Epithelial cell of esophagus (primary cell): ENCODE measurements around the gene SURF2.
A peak's percentile ranks its signal among the peaks of the same experiment; 100 is the strongest.

Experiments
- DNase-seq: peaks from one replicate; pipeline ENCODE4 v3.0.0; 2010; ENCODE audit warnings: low read depth
- H3K4me3 ChIP-seq: 2 replicates; pipeline ENCODE4 v1.5.1; 2011; ENCODE audit warnings: mild to moderate bottlenecking, low read length, control low read depth
- CTCF ChIP-seq: IDR thresholded peaks from 2 replicates; pipeline ENCODE4 v1.5.1; 2011; ENCODE audit warnings: low read depth, mild to moderate bottlenecking, low read length, control low read depth, inconsistent platforms; ENCODE audit not compliant: insufficient read depth; ENCODE audit errors: missing control alignments

SURF2 gene

DNA sequence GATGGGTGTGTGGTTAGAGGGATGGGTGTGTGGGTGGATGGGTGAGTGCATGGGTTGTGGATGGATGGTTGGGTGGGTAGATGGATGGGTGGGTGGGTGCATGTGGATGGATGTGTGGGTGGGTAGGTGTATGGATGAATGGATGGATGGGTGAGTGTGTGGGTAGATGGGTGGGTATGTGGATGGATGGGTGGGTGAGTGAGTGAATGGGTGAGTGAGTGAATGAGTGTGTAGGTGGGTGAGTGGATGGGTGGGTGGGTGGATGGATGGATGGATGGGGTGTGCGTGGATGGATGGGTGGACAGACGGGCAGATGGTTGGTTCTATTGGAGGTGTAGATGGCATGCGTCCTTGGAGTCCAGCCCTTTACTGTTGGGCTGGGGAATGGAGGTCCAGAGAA lies 37.0 kb downstream of the SURF2 start:
- H3K4me3 ChIP-seq, result no peak overlapping the region
- no peak for DNase-seq
- TF ChIP-seq CTCF, result no peak

DNA sequence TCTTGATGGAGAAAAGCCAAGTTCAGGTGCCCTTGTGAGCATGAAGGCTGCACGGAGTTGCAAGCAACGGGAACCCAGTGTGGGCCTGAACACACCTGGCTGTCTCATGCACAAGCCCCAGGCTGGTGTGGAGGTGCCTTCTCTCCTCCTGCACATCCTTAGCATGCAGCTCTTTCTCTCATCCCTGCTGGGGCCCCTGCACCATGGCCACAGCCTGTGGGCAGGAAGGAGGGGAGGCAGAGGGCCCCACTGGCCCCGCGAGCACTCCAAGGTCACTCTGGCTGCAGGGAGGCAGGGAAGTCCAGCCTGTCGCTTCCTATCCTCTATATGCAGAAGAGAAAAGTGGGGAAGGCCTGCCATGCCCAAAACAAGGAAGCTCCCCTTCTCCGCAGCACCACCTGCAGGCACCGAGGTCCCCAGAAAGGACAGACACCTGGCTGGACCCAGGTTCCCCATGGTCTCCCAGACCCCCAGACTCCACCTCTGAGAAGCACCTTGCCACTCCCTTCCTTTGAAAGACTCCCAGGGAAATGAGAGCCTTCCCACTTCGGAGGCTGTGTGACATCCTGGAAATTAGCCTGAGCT lies 38.4 kb downstream of the SURF2 start:
- no peak for DNase-seq
- TF ChIP-seq CTCF, result no peak
- H3K4me3 ChIP-seq, result no peak overlapping the region

- peak; percentile 17 for TF ChIP-seq CTCF
- DNase-seq, result peak; percentile 25
- H3K4me3 ChIP-seq, result no peak overlapping the region
These were observed 40.6 kb downstream of the SURF2 start for GRCh38 chr9:133396952-133397351.

GRCh38 chr9:133397370-133397769 lies 41.0 kb downstream of the SURF2 start:
- H3K4me3 ChIP-seq, result no peak overlapping the region
- DNase-seq, result no peak
- TF ChIP-seq CTCF, result no peak

DNA sequence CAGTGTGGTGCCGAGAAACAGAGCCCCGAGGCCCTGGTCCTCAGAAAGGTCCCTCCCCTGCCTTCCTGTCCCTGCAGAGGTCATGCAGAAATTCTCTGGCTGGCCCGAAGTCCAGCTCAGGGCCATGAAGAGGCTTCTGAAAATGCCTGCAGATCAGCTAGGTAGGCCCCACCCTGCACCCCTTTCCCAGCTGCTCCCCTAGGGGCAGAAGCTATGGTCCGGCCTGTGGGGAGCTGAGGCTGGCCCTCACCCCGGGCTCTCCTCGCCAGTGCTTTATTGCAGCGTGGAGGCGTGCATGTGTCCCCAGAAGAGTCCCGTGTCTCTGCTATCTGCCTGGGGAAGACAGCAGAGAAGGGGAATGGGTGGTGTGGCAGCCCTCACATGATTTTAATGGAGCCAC lies 41.5 kb downstream of the SURF2 start:
- DNase-seq, result no peak
- H3K4me3 ChIP-seq, result no peak overlapping the region
- TF ChIP-seq CTCF, result no peak

- TF ChIP-seq CTCF, result no peak
- no peak for DNase-seq
These were observed 43.9 kb downstream of the SURF2 start for GRCh38 chr9:133400292-133400691.

GRCh38 chr9:133401588-133401987 lies 45.2 kb downstream of the SURF2 start:
- TF ChIP-seq CTCF, result no peak
- no peak overlapping the region for H3K4me3 ChIP-seq
- DNase-seq, result no peak

More at GRCh38 chr9:133400292-133400691, 43.9 kb downstream of the SURF2 start:
- H3K4me3 ChIP-seq, result no peak overlapping the region
